C4-2B (cell line): Measurements from ENCODE around the gene LRRC36.

Experiments
- H3K27ac ChIP-seq: fragments of 450-650 bp; 2 replicates; pipeline ENCODE4 v1.5.1; 2017
- ZFX ChIP-seq: fragments of 450-650 bp; IDR thresholded peaks from 2 replicates; pipeline ENCODE4 v1.6.1; 2017
- TF ChIP-seq, protein P1 (sequence below): fragments of 450-650 bp; conservative IDR thresholded peaks from 2 replicates; pipeline ENCODE4 v1.5.1; 2017; ENCODE audit warnings: mild to moderate bottlenecking

The LRRC36 gene

GRCh38 chr16:67396159-67397035 is 69.8 kb downstream of the LRRC36 start:
- TF ChIP-seq, protein P1, sequence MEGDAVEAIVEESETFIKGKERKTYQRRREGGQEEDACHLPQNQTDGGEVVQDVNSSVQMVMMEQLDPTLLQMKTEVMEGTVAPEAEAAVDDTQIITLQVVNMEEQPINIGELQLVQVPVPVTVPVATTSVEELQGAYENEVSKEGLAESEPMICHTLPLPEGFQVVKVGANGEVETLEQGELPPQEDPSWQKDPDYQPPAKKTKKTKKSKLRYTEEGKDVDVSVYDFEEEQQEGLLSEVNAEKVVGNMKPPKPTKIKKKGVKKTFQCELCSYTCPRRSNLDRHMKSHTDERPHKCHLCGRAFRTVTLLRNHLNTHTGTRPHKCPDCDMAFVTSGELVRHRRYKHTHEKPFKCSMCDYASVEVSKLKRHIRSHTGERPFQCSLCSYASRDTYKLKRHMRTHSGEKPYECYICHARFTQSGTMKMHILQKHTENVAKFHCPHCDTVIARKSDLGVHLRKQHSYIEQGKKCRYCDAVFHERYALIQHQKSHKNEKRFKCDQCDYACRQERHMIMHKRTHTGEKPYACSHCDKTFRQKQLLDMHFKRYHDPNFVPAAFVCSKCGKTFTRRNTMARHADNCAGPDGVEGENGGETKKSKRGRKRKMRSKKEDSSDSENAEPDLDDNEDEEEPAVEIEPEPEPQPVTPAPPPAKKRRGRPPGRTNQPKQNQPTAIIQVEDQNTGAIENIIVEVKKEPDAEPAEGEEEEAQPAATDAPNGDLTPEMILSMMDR: no peak
- no peak for TF ChIP-seq ZFX
- no peak overlapping the region for H3K27ac ChIP-seq

DNA sequence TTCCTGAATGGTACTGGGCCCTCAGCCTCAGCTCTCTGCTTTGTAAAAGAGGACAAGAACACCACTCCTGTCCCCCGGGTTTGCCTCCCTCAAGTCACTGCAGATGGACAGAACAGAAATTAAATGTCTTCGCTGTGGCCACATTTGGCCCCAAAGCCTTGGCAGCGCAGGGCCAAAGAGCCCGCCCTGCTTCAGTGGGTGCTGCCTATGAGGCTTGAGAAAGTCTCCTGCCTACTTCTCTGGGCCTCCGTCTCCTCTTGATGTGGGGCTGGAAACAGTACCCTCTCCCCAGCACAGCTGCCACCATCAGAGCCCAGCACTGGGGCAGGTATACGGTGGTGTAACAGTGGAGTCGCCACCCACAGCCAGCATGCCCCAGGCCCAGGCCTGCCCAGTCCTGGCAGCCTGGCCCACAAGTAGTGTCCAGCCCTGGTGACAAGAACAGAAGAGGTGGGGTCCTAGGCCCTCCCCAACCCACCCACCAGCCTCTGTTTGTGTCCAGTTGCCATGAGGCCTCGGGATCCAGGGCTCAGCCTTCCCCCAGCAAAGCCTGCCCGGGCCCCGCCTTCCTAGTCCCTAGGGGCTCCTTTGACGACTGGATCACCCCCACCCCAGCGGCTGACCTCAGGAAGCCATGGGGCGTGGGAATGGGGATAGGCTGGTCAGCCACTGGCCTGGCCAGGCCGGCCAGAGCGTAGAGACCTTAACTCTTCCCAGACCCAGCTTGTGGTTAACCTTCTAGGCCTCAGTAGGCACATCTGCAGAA is 70.6 kb downstream of the LRRC36 start:
- H3K27ac ChIP-seq: no peak overlapping the region
- TF ChIP-seq, protein P1: no peak
- no peak for TF ChIP-seq ZFX

DNA sequence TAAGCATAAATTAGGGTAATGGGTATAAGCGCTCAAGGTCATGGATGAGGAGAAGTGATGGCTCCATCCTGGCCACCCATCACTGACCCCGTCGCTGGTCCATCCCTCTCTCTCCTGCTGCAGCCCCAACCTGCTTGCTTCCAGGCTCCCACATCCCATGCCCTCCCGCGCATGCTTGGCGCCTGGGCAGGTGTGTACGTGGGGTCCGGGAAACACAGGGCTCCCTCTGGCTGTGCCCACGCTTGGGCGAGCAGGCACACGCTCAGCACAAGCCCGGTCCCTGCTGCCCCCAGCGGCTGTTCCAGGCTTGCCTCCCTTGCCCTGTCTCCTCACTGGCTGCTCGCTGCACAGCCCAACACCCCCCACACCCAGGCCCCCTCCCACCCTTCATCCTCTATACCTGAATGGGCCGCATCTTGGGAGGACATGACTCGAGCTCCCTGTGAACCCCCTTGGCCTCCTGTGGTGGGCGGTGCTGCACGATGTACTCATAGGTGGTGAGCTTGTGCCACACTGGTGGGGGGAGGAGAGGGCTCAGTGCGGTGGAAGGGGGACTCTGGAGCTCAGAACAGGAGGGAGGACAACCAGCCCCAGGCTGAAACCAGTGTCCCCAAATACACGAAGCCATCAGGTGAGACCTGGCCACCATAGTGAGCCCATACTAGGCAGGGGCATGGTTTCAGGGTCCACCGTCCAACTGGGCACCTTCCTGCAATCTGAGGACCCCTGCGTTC is 71.4 kb downstream of the LRRC36 start:
- no peak overlapping the region for H3K27ac ChIP-seq
- no peak for TF ChIP-seq ZFX
- TF ChIP-seq, protein P1: no peak

DNA sequence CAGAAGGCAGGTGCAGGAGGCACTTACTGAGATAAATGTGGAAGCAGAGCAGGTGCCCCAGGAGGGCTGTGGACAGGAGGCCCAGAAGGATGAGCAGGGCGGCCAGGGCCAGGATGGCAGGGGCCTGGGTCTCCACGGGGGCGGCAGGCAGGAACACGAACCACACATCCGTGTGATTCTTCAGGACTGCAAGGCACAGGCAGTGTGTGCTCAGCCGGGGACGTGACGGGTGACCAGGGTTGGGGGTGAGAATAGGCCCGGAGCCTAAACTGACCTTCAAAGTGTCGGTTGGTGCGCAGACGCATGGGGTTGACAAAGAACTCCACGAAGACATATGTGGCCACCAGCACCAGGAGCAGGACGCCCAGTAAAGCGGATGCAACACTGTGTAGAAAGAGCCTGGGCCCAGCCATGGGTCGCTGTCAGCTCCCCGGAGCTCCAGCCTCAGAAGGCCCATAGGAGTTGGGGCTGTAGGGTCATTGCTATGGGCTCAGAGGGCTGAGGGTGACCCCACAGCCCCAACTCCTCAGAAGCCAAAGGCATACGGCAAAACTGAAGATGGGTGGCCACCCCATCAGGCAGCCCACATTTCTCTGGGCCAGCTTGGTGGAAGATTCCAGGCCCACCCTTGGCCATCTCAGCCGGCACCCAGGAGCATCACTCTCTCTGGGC is 72.1 kb downstream of the LRRC36 start:
- TF ChIP-seq ZFX: no peak
- TF ChIP-seq, protein P1: no peak
- H3K27ac ChIP-seq: no peak overlapping the region

- TF ChIP-seq ZFX: no peak
- TF ChIP-seq, protein P1: no peak
- no peak overlapping the region for H3K27ac ChIP-seq
Measured at GRCh38 chr16:67399218-67399733, 72.7 kb downstream of the LRRC36 start.

DNA sequence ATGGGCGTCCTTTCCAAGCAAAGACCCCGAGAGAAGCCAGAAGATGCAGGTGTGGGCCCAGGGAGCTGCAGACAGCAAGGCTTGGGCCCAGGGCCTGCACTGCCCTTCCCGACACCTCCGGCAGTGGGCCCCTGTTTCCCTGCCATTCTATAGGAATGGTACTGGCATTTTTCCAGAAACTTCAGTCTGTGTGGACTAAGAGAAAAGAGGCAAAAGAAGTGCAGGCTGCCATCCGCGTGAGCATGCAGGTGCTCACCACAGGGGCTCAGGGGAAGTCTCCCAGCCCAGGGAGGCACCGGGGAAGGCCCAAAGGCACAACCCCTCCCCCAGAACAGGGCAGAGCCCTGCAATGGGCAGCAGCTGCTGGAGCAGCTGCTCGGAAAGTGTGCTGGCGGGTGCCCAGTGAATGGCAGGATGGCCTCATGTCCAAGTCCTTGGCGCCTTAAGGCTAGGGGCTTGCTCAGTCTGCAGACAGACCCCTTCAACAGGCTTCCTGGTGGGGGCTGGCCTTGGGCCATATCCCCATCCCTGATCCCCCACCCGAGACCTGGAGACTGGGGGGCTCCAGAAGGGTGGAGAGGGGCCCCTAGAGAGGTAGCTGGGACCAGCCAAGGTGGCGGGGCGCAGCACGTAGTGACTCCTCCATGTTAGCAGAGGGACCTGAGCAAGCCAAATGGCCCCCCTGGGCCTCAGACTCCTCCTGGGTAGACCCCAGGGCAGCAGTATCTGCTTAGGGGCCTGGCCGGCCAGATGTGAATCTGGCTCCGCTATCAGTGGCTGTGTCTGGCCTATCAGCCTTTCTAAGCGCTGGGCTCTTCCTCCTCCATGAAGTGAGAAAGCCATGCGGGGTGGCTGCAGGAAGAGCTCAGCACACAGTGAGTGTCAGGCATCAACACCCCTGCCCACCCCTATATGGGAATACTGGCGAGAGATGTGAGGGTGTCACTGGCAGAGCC is 73.4 kb downstream of the LRRC36 start:
- H3K27ac ChIP-seq: no peak overlapping the region
- TF ChIP-seq, protein P1: no peak
- no peak for TF ChIP-seq ZFX
